Esophagus squamous epithelium (tissue), 5 donors: ENCODE results near the gene PCDH17. TPM values are rescaled to one million over a fixed set of nuclear protein-coding genes. Genes with fewer than 3 reads are reported as not detected.

Source experiments
- DNase-seq: peaks from one replicate; lab custom pipeline; 2025; lab: John Stamatoyannopoulos, UW
- H3K27ac ChIP-seq, 4 donors: fragments of 200-600 bp; sonication (generic); one replicate each; pipeline ENCODE4 v1.5.1; 2016 to 2019; ENCODE audit warnings: mild to moderate bottlenecking in 1 of 4
- H3K27me3 ChIP-seq, 4 donors: fragments of 200-600 bp; sonication (generic); 1 replicate in 3 of 4; 2 replicates in 1 of 4; pipeline versions ENCODE4 v1.5.1 to v1.6.0; 2017 to 2021; ENCODE audit warnings: antibody characterized with exemption in 1 of 4
- H3K36me3 ChIP-seq, 3 donors: fragments of 200-600 bp; sonication (generic); one replicate each; pipeline ENCODE4 v1.5.1; 2016 to 2019
- H3K4me1 ChIP-seq, 3 donors: fragments of 200-600 bp; sonication (generic); one replicate each; pipeline ENCODE4 v1.5.1; 2017 to 2019
- H3K4me3 ChIP-seq, 4 donors: fragments of 200-600 bp; sonication (generic); 1 replicate in 3 of 4; 2 replicates in 1 of 4; pipeline ENCODE4 v1.5.1; 2016 to 2019; ENCODE audit warnings: mild to moderate bottlenecking in 2 of 4, moderate library complexity in 1 of 4
- H3K9me3 ChIP-seq, 3 donors: fragments of 200-600 bp; sonication (generic); one replicate each; pipeline ENCODE4 v1.5.1; 2016 to 2019
- CTCF ChIP-seq, 6 experiments: fragments of 450-650 bp in 4 of 6; fragments of 200-600 bp in 2 of 6; sonication (generic) in 2 of 6; IDR thresholded peaks; one replicate each; pipeline ENCODE4 v1.5.1; 2016 to 2019; ENCODE audit warnings: antibody characterized with exemption in 6 of 6, mild to moderate bottlenecking in 4 of 6, moderate library complexity in 4 of 6
- POLR2A ChIP-seq, 4 donors: fragments of 450-650 bp; IDR thresholded peaks; one replicate each; pipeline ENCODE4 v1.6.1; 2017; ENCODE audit warnings: antibody characterized with exemption in 4 of 4, mild to moderate bottlenecking in 4 of 4, moderate library complexity in 3 of 4
- WGBS, 2 donors: methylation state at CpG; one replicate each; pipeline ENCODE4 v1.1.5; 2018; 5-methylcytosine and 5-hydroxymethylcytosine counted together
- intact Hi-C: fragments of 100-400 bp; cut with DNase I; formaldehyde crosslinking; loops from one replicate; pipeline ENCODE4 v1.15.0; 2022
- total RNA-seq, 4 donors: library from RNA; depleted of rRNA; stranded (reverse); fragments of >200 nt; gene quantifications; one replicate each; pipeline ENCODE4 v1.1.0, GENCODE V29; 2016
- donor health status: DM: yes; HTN: yes; CAD: no.

The PCDH17 gene
- total RNA-seq, 4 donors from 2014 or later: 0.83 to 3.8 (median 1.7) TPM

- H3K4me3 ChIP-seq: no peak overlapping the region
- no peaks in the 10 kb centered on the region for H3K4me1 ChIP-seq
- no peak overlapping the region for H3K27ac ChIP-seq
- intact Hi-C loops: no loop called here
- no peak for TF ChIP-seq CTCF (IDR thresholded peaks at IDR 0.05)
- no peak for TF ChIP-seq POLR2A (IDR thresholded peaks at IDR 0.05)
- H3K27me3 ChIP-seq: no peaks in the 10 kb centered on the region
- no peaks in the 10 kb centered on the region for H3K36me3 ChIP-seq
- 51 to 57% methylated on average over 2 of the region's 2 CpGs for WGBS, 2 donors
- no peaks in the 10 kb centered on the region for H3K9me3 ChIP-seq
- no peak for DNase-seq
These were observed 93.9 kb downstream of the PCDH17 start for GRCh38 chr13:57725480-57725879.

DNA sequence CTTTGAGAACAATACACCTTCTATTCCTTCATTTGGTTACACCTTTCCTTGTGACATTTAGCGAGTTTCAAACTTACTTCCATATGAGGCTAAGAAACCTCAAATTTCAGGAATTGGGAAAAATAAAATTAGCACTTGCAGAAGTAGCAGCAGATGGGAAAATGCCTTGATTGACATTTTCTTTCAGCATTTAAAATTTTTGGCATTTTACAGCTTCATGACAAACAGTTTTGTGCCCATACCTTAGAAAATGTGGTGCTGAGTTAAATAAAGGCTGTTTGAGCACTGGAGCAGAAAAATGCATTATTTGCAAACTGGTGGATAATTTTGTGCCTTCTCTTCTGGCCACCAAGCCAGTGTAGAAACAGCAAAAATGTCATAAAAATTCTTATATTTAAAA is 95.4 kb downstream of the PCDH17 start:
- intact Hi-C loops: no loop called here
- 64 to 83% methylated on average over 1 of the region's 1 CpG for WGBS, 2 donors

GRCh38 chr13:57734306-57734705 is 102.8 kb downstream of the PCDH17 start:
- 44 to 49% methylated on average over 2 of the region's 2 CpGs for WGBS, 2 donors

More for the DNA sequence above, 95.4 kb downstream of the PCDH17 start:
- no peak for DNase-seq
- Histone ChIP-seq H3K27me3 (no peaks in the 10 kb centered on the region), H3K36me3 (no peaks in the 10 kb centered on the region), H3K27ac (no peak overlapping the region), H3K4me1 (no peaks in the 10 kb centered on the region), H3K4me3 (no peak overlapping the region), H3K9me3 (no peaks in the 10 kb centered on the region)
- no peak for TF ChIP-seq POLR2A (IDR thresholded peaks at IDR 0.05)
- no peak for TF ChIP-seq CTCF (IDR thresholded peaks at IDR 0.05)

GRCh38 chr13:57739089-57739488 is 107.5 kb downstream of the PCDH17 start:
- WGBS, 2 donors: 68 to 73% methylated on average over 2 of the region's 2 CpGs

More at GRCh38 chr13:57734306-57734705, 102.8 kb downstream of the PCDH17 start:
- H3K4me3 ChIP-seq: no peak overlapping the region
- H3K36me3 ChIP-seq: no peaks in the 10 kb centered on the region
- H3K27ac ChIP-seq: no peak overlapping the region
- H3K9me3 ChIP-seq: no peaks in the 10 kb centered on the region
- H3K27me3 ChIP-seq: no peaks in the 10 kb centered on the region
- TF ChIP-seq CTCF (IDR thresholded peaks at IDR 0.05): no peak
- TF ChIP-seq POLR2A (IDR thresholded peaks at IDR 0.05): no peak
- intact Hi-C loops: no loop called here
- no peaks in the 10 kb centered on the region for H3K4me1 ChIP-seq
- DNase-seq: no peak

More at GRCh38 chr13:57739089-57739488, 107.5 kb downstream of the PCDH17 start:
- no peak overlapping the region for H3K4me3 ChIP-seq
- no peak overlapping the region for H3K27ac ChIP-seq
- no peak for TF ChIP-seq POLR2A (IDR thresholded peaks at IDR 0.05)
- no peak for TF ChIP-seq CTCF (IDR thresholded peaks at IDR 0.05)
- H3K36me3 ChIP-seq: no peaks in the 10 kb centered on the region
- H3K27me3 ChIP-seq: no peaks in the 10 kb centered on the region
- intact Hi-C loops: no loop called here
- no peaks in the 10 kb centered on the region for H3K4me1 ChIP-seq
- no peak for DNase-seq
- H3K9me3 ChIP-seq: no peaks in the 10 kb centered on the region
